ENCODE results near the gene SAG. TPM values are rescaled to one million over a fixed set of nuclear protein-coding genes. Genes with fewer than 3 reads are reported as not detected.
"Not testable (repeated sequence)": the region's sequence is repeated elsewhere in the genome, so short reads cannot be mapped to it uniquely, and the experiment has no call there.

SAG gene
- total RNA-seq, 2 donors from 2014 or later = not detected

DNA sequence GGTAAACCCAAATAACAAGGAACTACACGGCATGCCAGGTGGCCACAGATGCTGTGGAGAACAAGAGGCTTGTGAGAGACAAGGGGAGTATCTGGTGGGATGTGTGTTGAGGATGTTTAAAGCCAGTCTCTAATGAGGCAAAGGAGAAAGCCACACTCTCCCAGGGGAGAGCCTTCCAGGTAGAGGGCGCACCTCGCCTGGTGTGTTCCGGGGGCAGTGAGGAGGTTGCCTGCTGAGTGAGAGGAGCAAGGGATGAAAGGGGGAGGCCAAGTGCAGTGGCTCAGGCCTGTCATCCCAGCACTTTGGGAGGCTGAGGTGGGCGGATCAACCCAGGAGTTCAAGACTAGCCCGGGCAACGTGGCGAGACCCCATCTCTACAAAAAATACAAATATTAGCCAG lies 16.2 kb downstream of the SAG start:
- intact Hi-C loops (cut with DNase I, micrococcal nuclease) = no loop called here
- peak; percentile 27 for ATAC-seq
- no peak for DNase-seq

- intact Hi-C loops (cut with DNase I, micrococcal nuclease) = no loop called here
- DNase-seq (no peak), ATAC-seq (no peak)
Observed at GRCh38 chr2:233325256-233325655, 17.6 kb downstream of the SAG start.

GRCh38 chr2:233325814-233326213 lies 18.2 kb downstream of the SAG start:
- ATAC-seq = no peak
- intact Hi-C loops (cut with DNase I, micrococcal nuclease) = no loop called here
- DNase-seq = no peak

GRCh38 chr2:233326500-233326899 lies 18.9 kb downstream of the SAG start:
- ATAC-seq = no peak
- intact Hi-C loops (cut with DNase I, micrococcal nuclease) = no loop called here
- DNase-seq = no peak

GRCh38 chr2:233328922-233329321 lies 21.3 kb downstream of the SAG start:
- intact Hi-C loops (cut with DNase I, micrococcal nuclease) = no loop called here
- ATAC-seq (no peak), DNase-seq (no peak)

- no peak for ATAC-seq
- DNase-seq = no peak
- intact Hi-C loops (cut with DNase I, micrococcal nuclease) = no loop called here
Observed at GRCh38 chr2:233329489-233330135, 22.0 kb downstream of the SAG start.

DNA sequence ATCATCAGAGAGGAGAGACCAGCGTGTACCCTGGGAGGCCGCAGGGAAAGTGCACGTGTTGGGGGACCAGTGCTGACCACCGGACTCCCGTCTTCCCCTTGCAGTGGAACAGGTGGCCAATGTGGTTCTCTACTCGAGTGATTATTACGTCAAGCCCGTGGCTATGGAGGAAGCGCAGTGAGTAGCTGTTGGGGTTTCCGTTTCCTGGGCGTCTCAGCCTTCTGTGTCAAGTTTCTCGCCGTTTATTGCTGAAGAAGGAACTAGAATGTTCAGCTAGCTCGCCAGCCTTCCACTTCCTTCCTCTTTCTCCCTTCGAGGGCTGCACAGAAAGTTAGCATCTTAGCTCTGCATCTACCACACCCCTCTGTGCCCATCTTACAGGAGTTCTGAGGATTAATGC lies 23.9 kb downstream of the SAG start:
- peak; percentile 9 for ATAC-seq
- intact Hi-C loops (cut with DNase I, micrococcal nuclease) = no loop called here
- DNase-seq = peak; percentile 50 to 77

GRCh38 chr2:233332125-233332524 lies 24.5 kb downstream of the SAG start:
- no peak for ATAC-seq
- intact Hi-C loops (cut with DNase I, micrococcal nuclease) = no loop called here
- no peak for DNase-seq

DNA sequence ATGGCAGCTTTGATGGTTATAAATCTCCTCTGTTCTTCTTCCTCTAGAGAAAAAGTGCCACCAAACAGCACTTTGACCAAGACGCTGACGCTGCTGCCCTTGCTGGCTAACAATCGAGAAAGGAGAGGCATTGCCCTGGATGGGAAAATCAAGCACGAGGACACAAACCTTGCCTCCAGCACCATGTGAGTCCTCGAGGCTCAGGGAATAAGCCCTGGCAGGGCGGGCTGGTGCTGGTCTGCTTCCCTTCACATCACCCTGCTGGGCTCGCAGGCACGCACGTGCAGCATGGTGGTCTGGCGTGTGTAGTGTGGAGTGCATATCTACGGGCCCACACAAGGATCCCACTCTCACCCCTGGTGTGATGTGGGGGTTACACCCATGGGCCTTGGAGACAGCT lies 27.3 kb downstream of the SAG start:
- ATAC-seq (no peak), DNase-seq (no peak)
- intact Hi-C loops (cut with DNase I, micrococcal nuclease) = no loop called here

- ATAC-seq; intact Hi-C loops (cut with DNase I, micrococcal nuclease); DNase-seq: not testable (repeated sequence)
Observed at GRCh38 chr2:233336091-233336490, 28.5 kb downstream of the SAG start.

GRCh38 chr2:233336541-233336940 lies 28.9 kb downstream of the SAG start:
- ATAC-seq (peak; percentile 93), DNase-seq (peak; percentile 53 to 82)
- intact Hi-C loops (cut with DNase I, micrococcal nuclease) = no loop called here

DNA sequence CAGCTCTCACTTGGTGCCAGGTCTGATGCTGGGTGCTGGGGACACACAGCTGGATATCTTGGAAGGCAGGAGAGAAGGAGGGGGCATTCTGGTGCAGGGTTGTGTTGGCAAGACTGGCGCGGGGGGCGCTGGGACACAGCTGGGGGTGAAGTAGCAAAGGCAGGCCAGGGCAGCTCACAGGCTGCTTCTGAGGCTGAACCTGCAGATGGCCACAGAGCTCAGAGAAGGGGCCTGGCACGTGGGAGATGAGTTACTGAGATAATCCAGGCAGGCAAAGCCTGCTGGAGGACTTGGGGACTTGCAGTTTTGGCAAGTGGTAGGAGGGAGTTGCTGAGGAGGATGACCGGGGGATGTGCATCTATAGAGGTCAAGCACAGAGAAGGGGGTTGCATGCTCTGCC lies 30.4 kb downstream of the SAG start:
- ATAC-seq (no peak), DNase-seq (no peak)
- intact Hi-C loops (cut with DNase I, micrococcal nuclease) = no loop called here

DNA sequence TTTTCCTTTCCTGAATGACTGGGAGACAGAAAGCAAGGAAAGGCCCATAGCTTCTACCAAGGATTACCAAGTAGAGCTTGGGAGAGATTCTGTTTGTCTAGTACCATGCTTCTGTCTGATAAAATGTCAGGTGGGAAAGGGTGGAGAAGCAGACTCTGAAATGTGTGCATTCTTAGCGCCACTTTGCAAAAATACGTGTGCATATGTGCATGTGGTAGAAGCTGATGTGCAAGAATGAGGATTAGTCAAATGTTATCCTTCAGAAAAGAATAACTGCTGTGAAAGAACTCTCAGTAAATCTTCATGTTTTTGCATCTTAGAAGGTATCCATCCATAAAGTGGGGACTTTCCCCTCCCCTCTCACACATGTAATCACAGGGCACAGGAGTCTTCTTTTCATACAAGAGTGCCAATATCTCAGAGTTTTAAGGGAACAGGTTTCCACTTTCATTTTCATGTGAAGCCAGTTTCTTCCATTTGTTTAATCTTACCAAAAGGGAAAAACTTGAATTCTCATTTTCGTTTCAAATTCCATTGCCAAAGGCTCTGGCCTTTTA lies 31.3 kb downstream of the SAG start:
- no peak for ATAC-seq
- DNase-seq = no peak
- intact Hi-C loops (cut with DNase I, micrococcal nuclease) = no loop called here

DNA sequence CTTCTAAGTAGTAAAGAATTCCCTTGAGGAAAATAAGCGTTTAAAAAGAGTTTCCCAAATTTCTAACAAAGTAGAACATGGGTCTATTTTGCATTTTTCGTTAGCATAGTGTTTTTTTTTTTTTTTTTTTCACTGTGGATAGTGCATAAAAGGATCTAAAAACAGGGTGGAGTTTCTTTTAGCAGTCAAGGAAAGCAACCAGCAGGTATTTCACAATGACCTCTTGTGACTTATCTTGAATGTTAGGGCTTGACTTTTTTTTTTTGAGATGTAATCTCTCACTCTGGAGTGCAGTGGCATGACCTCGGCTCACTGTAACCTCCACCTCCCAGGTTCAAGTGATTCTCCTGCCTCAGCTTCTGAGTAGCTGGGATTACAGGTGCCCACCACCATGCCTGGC lies 31.8 kb downstream of the SAG start:
- intact Hi-C loops (cut with DNase I, micrococcal nuclease) = no loop called here
- ATAC-seq (peak; percentile 33), DNase-seq (no peak)

DNA sequence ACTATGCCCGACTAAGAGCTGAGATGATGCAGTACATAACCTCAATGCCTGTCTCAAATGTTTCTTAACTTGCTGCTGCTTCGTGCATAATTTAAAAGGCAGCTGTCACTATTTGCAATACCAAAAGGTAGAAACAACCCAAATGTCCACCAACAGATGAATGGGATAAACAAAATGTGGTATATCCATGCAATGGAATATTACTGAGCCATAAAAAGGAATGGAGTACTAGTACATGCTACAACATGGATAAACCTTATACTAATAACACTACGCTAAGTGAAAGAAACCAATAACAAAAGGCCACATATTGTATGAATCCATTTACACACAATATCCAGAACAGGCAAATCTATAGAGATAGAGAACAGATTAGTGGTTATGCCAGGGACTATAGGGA lies 33.7 kb downstream of the SAG start:
- intact Hi-C loops (cut with DNase I, micrococcal nuclease) = no loop called here
- DNase-seq (no peak), ATAC-seq (no peak)

DNA sequence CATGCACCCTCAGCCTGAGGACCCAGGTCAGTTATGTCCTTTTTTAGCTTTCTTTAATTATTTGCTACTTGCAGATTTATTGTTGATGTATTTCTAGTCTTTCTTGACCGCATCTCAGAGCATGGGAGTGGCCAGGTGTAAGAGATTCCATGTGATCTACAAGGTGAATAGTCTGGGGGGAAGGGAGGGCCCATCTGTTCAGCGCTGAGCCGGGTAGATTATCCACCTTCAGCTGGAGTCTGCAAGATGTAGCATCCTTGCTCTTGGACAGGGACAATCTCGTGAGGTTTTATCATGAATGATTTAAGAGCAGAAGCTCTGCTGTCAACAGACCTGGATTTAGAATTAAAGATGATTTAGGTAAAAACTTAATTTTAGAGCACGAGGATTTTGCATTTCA lies 34.7 kb downstream of the SAG start:
- intact Hi-C loops (cut with DNase I, micrococcal nuclease) = no loop called here
- no peak for ATAC-seq
- DNase-seq = no peak

DNA sequence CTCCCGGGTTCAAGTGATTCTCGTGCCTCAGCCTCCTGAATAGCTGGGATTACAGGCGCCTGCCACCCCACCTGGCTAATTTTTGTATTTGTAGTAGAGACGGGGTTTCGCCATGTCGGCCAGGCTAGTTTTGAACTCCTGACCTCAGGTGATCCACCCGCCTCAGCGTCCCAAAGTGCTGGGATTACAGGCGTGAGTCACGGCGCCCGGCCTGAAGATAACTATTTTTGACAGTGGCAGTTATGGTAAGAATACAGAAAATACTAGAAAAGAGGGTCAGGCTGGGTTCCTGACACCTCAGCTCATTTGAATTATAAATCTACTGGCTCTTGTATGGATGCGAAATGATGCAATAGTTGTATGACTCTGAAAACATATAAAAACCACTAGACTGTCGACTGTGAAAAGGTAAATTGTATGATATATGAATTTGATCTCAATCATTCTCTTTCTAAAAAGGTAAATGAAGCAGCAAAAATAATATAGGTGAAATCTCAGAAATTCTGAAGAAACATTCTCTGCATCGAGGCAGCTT lies 35.6 kb downstream of the SAG start:
- DNase-seq (no peak), ATAC-seq (no peak)
- intact Hi-C loops (cut with DNase I, micrococcal nuclease) = no loop called here

GRCh38 chr2:233346376-233346775 lies 38.8 kb downstream of the SAG start:
- intact Hi-C loops (cut with DNase I, micrococcal nuclease) = no loop called here
- ATAC-seq = no peak
- no peak for DNase-seq

DNA sequence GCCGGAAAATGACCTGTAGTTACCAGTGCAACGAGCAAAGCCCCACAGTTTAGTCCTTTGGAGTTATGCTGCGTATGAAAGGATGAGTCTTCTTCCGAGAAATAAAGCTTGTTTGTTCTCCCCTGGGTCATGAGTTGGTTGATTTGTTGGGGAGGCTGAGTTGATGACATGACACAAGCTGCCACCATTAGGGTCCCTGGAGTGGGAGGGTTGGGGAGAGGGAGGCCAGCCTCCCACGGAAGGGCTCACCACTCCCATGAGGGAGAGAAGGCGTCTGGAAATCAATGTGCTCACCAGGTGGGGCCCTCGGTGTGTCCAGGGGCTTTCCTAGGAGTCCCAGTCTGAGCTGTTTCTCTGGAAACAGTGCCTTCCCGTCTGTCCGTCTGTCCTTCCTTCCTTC lies 39.3 kb downstream of the SAG start:
- no peak for ATAC-seq
- DNase-seq = no peak
- intact Hi-C loops (cut with DNase I, micrococcal nuclease) = no loop called here

GRCh38 chr2:233349005-233349998 lies 41.7 kb downstream of the SAG start:
- peak; percentile 79 to 87 for DNase-seq
- intact Hi-C loops (cut with DNase I, micrococcal nuclease) = no loop called here
- peak; percentile 70 for ATAC-seq

All from left colon (tissue), 2 donors.